ENCODE data around the gene SP6. TPM values are rescaled to one million over a fixed set of nuclear protein-coding genes. Genes with fewer than 3 reads are reported as not detected.

The SP6 gene
- total RNA-seq, 1 donor from 2014 or later = 3.9 TPM

DNA sequence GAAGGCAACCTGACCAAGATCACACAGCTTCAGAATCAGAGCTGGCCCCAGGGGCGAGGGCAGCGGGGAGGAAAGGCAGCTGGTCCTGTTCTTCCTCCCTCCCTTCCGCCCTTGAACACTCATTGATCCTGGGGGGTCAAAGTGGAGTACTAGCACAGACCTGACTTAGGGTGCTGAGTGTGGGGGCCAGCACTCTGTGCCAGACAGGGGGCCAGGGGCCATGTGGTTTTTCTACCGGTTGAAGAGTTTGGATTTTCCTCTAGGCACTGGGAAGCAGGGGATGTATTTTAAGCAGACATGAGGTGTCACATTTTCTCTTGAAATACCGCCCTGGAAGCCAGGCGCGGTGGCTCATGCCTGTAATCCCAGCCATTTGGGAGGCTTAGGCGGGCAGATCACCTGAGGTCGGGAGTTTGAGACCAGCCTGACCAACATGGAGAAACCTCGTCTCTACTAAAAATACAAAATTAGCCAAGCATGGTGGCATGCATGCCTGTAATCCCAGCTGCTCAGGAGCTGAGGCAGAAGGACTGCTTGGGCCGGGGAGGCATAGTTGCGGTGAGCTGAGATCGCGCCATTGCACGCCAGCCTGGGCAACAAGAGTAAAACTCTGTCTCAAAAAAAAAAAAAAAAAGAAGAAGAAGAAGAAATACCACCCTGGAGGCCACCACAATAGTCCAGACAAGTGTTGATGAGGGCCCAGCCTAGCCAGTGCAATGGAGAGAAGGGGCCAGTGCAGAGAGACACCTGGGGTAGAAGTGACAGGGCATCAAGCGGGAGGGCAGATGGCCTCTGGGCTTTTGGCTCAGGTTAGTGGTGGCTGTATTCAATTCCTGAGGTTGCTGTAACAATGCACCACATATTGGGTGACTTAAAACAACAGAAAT, 44.7 kb downstream of the SP6 start:
- H3K27me3 ChIP-seq = no peaks in the 10 kb centered on the region
- H3K27ac ChIP-seq = no peak overlapping the region
- intact Hi-C loops (cut with DNase I) = no loop called here
- H3K4me3 ChIP-seq = no peak overlapping the region
- no peaks in the 10 kb centered on the region for H3K9me3 ChIP-seq
- DNase-seq (ENCODE audit: extremely low spot score in 2 of 2) = peak; percentile 43 to 70
- peaks cover 0 to 16% of the 10 kb centered on the region in 2 donors for H3K36me3 ChIP-seq
- TF ChIP-seq POLR2AphosphoS5 (IDR thresholded peaks at IDR 0.05; ENCODE audit: insufficient read depth in 1 of 2, low read depth in 1 of 2) = no peak
- TF ChIP-seq POLR2A (IDR thresholded peaks at IDR 0.05) = no peak
- TF ChIP-seq, protein P1, sequence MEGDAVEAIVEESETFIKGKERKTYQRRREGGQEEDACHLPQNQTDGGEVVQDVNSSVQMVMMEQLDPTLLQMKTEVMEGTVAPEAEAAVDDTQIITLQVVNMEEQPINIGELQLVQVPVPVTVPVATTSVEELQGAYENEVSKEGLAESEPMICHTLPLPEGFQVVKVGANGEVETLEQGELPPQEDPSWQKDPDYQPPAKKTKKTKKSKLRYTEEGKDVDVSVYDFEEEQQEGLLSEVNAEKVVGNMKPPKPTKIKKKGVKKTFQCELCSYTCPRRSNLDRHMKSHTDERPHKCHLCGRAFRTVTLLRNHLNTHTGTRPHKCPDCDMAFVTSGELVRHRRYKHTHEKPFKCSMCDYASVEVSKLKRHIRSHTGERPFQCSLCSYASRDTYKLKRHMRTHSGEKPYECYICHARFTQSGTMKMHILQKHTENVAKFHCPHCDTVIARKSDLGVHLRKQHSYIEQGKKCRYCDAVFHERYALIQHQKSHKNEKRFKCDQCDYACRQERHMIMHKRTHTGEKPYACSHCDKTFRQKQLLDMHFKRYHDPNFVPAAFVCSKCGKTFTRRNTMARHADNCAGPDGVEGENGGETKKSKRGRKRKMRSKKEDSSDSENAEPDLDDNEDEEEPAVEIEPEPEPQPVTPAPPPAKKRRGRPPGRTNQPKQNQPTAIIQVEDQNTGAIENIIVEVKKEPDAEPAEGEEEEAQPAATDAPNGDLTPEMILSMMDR (IDR thresholded peaks at IDR 0.05) = no peak
- peaks cover 15% of the 10 kb centered on the region for H3K4me1 ChIP-seq

DNA sequence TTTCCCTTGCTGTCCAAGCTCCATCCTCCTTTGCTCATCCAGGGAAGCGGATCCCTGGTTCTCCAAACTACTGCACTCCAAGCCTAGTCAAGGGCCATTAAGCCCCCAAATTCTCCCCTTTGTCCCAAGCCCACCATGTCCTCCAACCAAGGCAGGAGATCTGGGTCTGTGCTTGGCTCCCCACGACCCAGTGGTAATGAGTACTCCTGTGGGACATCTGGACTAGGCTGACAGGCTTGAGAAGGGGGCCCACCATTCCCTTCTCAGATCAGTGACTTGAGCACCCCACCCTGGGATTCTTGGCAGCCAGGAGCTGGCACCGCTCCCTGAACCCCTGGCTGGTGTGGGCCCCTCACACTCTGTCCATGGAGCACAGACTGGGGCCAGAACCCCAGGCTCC, 46.5 kb downstream of the SP6 start:
- H3K4me1 ChIP-seq = no peaks in the 10 kb centered on the region
- TF ChIP-seq POLR2A (IDR thresholded peaks at IDR 0.05) = no peak
- TF ChIP-seq, protein P1 (IDR thresholded peaks at IDR 0.05) = no peak
- H3K36me3 ChIP-seq = peaks cover 0 to 12% of the 10 kb centered on the region in 2 donors
- intact Hi-C loops (cut with DNase I) = no loop called here
- peak; percentile 52 to 54 for DNase-seq (ENCODE audit: extremely low spot score in 2 of 2)
- no peak overlapping the region for H3K4me3 ChIP-seq
- no peak overlapping the region for H3K27ac ChIP-seq
- H3K9me3 ChIP-seq = no peaks in the 10 kb centered on the region
- H3K27me3 ChIP-seq = no peaks in the 10 kb centered on the region

DNA sequence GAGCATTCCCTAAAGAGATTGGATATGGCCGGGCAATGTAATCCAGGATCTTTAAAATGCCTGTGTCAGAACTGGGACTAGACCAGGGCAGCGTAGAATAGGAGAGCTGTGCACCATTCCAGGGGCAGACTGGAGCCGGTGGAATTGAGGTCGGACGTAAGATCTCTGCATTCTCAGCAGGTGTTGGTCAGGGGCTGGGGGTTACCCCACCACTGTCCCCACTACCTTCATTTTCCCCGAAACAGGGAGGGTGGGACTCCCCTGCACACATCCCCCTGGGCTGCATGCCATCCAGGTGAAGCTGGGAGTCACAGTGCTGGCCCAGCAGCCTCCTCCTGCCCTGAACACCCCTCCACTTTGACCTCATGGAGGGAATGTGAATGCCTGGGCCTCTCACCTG, 47.2 kb downstream of the SP6 start:
- no peak overlapping the region for H3K27ac ChIP-seq
- DNase-seq (ENCODE audit: extremely low spot score in 2 of 2) = peak; percentile 47 to 94

DNA sequence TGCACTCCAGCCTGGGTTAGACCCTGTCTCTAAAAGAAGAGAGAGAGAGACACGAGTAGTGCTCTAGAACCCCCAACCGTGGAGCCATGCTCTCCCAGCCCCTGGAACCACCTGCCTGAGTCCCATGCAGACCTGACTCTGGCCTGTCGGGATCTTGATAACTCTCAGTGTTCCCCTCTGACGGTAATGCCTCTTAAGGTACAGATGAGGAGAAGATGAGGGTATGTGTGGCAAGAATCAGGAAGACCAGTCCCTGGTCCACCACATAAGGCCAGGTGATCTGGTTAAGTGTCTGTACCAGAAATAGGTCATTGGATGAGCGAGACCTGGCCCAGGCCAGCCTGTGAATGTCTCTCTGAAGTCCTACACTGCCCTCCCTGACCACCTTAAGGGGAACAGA, 47.8 kb downstream of the SP6 start:
- peak; percentile 32 to 49 for DNase-seq (ENCODE audit: extremely low spot score in 2 of 2)

More for the DNA sequence above, 47.2 kb downstream of the SP6 start:
- Histone ChIP-seq H3K4me3 (no peak overlapping the region), H3K9me3 (no peaks in the 10 kb centered on the region), H3K36me3 (peaks cover 0 to 9% of the 10 kb centered on the region in 2 donors), H3K27me3 (no peaks in the 10 kb centered on the region), H3K4me1 (no peaks in the 10 kb centered on the region)
- intact Hi-C loops (cut with DNase I) = no loop called here
- TF ChIP-seq POLR2A (IDR thresholded peaks at IDR 0.05) (no peak), POLR2AphosphoS5 (IDR thresholded peaks at IDR 0.05; ENCODE audit: insufficient read depth in 1 of 2, low read depth in 1 of 2) (no peak)
- TF ChIP-seq, protein P1 (IDR thresholded peaks at IDR 0.05) = no peak

More for the DNA sequence above, 47.8 kb downstream of the SP6 start:
- Histone ChIP-seq H3K4me1 (no peaks in the 10 kb centered on the region), H3K9me3 (no peaks in the 10 kb centered on the region), H3K27me3 (no peaks in the 10 kb centered on the region), H3K27ac (no peak overlapping the region), H3K36me3 (peaks cover 0 to 3% of the 10 kb centered on the region in 2 donors), H3K4me3 (no peak overlapping the region)
- intact Hi-C loops (cut with DNase I) = no loop called here
- TF ChIP-seq, protein P1 (IDR thresholded peaks at IDR 0.05) = no peak
- no peak for TF ChIP-seq POLR2AphosphoS5 (IDR thresholded peaks at IDR 0.05; ENCODE audit: insufficient read depth in 1 of 2, low read depth in 1 of 2)
- TF ChIP-seq POLR2A (IDR thresholded peaks at IDR 0.05) = no peak
